WTC11 (cell line): ENCODE results near the gene EIF5A. TPM values are rescaled to one million over a fixed set of nuclear protein-coding genes. Genes with fewer than 3 reads are reported as not detected.

Experiments used
- ATAC-seq: fragments of 200-7000 bp; cut with Tn5 transposase; 2 replicates; pipeline ENCODE4 v1.10.0; 2021; ENCODE audit warnings: mild to moderate bottlenecking, moderate library complexity
- CTCF ChIA-PET: fragments of 300-600 bp; sonication (Branson Sonifier 250); formaldehyde crosslinking; loops from one replicate; lab custom pipeline; 2021; ENCODE audit warnings: antibody characterized with exemption; lab: Charles Lee
- POLR2A ChIA-PET: fragments of 350-600 bp; sonication (Branson Sonifier 250); formaldehyde crosslinking; loops from one replicate; lab custom pipeline; 2021; ENCODE audit warnings: antibody characterized with exemption; lab: Charles Lee
- DNase-seq: peaks from one replicate; pipeline ENCODE4 v3.0.0; 2021; ENCODE audit warnings: low spot score
- H3K27ac Mint-ChIP-seq: 2 replicates; pipeline ENCODE4 v1.8.0; 2021; ENCODE audit warnings: mixed read lengths
- H3K27me3 Mint-ChIP-seq: 2 replicates; pipeline ENCODE4 v1.8.0; 2021; ENCODE audit warnings: low read depth, mild to moderate bottlenecking, moderate library complexity, mixed read lengths
- H3K36me3 Mint-ChIP-seq: 2 replicates; pipeline ENCODE4 v1.8.0; 2021; ENCODE audit warnings: mixed read lengths
- H3K4me1 Mint-ChIP-seq: 2 replicates; pipeline ENCODE4 v1.8.0; 2022; ENCODE audit warnings: mixed read lengths
- H3K4me3 Mint-ChIP-seq: 2 replicates; pipeline ENCODE4 v1.8.0; 2021; ENCODE audit warnings: mild to moderate bottlenecking, moderate library complexity, mixed read lengths
- H3K9me3 Mint-ChIP-seq: 2 replicates; pipeline ENCODE4 v1.8.0; 2021; ENCODE audit warnings: mixed read lengths
- AFF4 ChIP-seq: sonication (generic); formaldehyde crosslinking; IDR thresholded peaks from 2 replicates; pipeline ENCODE4 v1.8.1; 2023; ENCODE audit warnings: mild to moderate bottlenecking, missing genetic modification reagents, borderline replicate concordance
- ATF1 ChIP-seq: sonication (generic); formaldehyde crosslinking; IDR thresholded peaks from 2 replicates; pipeline ENCODE4 v1.8.1; 2023; ENCODE audit warnings: mild to moderate bottlenecking, moderate library complexity, missing genetic modification reagents
- ATF3 ChIP-seq: sonication (generic); formaldehyde crosslinking; conservative IDR thresholded peaks from 2 replicates; pipeline ENCODE4 v1.8.1; 2022; ENCODE audit warnings: mild to moderate bottlenecking, missing genetic modification reagents
- CREB1 ChIP-seq: sonication (generic); formaldehyde crosslinking; IDR thresholded peaks from 2 replicates; pipeline ENCODE4 v1.8.0; 2023; ENCODE audit warnings: mild to moderate bottlenecking, missing genetic modification reagents
- ESRRA ChIP-seq: sonication (generic); formaldehyde crosslinking; IDR thresholded peaks from 2 replicates; pipeline ENCODE4 v1.8.1; 2022; ENCODE audit warnings: mild to moderate bottlenecking, missing genetic modification reagents, borderline replicate concordance
- GRHL2 ChIP-seq: fragments of 250-450 bp; sonication (Bioruptor Pico); IDR thresholded peaks from 2 replicates; pipeline ENCODE4 v1.8.0; 2022; ENCODE audit warnings: mild to moderate bottlenecking, moderate library complexity; ENCODE audit not compliant: insufficient replicate concordance, severe bottlenecking
- GTF2I ChIP-seq: fragments of 250-450 bp; sonication (Bioruptor Pico); conservative IDR thresholded peaks from 2 replicates; pipeline ENCODE4 v1.4.0; 2021; ENCODE audit warnings: mild to moderate bottlenecking
- IRF2 ChIP-seq: sonication (generic); formaldehyde crosslinking; IDR thresholded peaks from 2 replicates; pipeline ENCODE4 v1.8.0; 2022; ENCODE audit warnings: low read depth, missing genetic modification reagents, borderline replicate concordance
- JUN ChIP-seq: sonication (generic); formaldehyde crosslinking; IDR thresholded peaks from 2 replicates; pipeline ENCODE4 v1.8.0; 2023; ENCODE audit warnings: mild to moderate bottlenecking, missing genetic modification reagents
- NFE2L1 ChIP-seq: sonication (generic); formaldehyde crosslinking; IDR thresholded peaks from 2 replicates; pipeline ENCODE4 v1.8.1; 2023; ENCODE audit warnings: missing genetic modification reagents
- NR3C1 ChIP-seq: sonication (generic); formaldehyde crosslinking; conservative IDR thresholded peaks from 2 replicates; pipeline ENCODE4 v1.8.1; 2023; ENCODE audit warnings: low read depth, mild to moderate bottlenecking, missing genetic modification reagents
- PRDM15 ChIP-seq: sonication (generic); formaldehyde crosslinking; IDR thresholded peaks from 2 replicates; pipeline ENCODE4 v1.8.0; 2022; ENCODE audit warnings: missing genetic modification reagents
- SOX15 ChIP-seq: fragments of 250-450 bp; sonication (Bioruptor Pico); IDR thresholded peaks from 2 replicates; pipeline ENCODE4 v1.9.0; 2021; ENCODE audit warnings: mild to moderate bottlenecking
- SP1 ChIP-seq: sonication (generic); formaldehyde crosslinking; conservative IDR thresholded peaks from 2 replicates; pipeline ENCODE4 v1.8.1; 2022; ENCODE audit warnings: missing genetic modification reagents
- TP53 ChIP-seq: sonication (generic); formaldehyde crosslinking; IDR thresholded peaks from 2 replicates; pipeline ENCODE4 v1.8.1; 2023; ENCODE audit warnings: mild to moderate bottlenecking, missing genetic modification reagents
- ZBTB21 ChIP-seq: sonication (generic); formaldehyde crosslinking; IDR thresholded peaks from 2 replicates; pipeline ENCODE4 v1.8.1; 2023; ENCODE audit warnings: mild to moderate bottlenecking, missing genetic modification reagents, borderline replicate concordance
- ZNF121 ChIP-seq: sonication (generic); formaldehyde crosslinking; IDR thresholded peaks from 2 replicates; pipeline ENCODE4 v1.8.0; 2023; ENCODE audit warnings: missing genetic modification reagents
- ZNF138 ChIP-seq: sonication (generic); formaldehyde crosslinking; conservative IDR thresholded peaks from 2 replicates; pipeline ENCODE4 v1.8.1; 2022; ENCODE audit warnings: mild to moderate bottlenecking, moderate library complexity, missing genetic modification reagents
- ZNF263 ChIP-seq: sonication (generic); formaldehyde crosslinking; IDR thresholded peaks from 2 replicates; pipeline ENCODE4 v1.8.1; 2022; ENCODE audit warnings: low read depth, mild to moderate bottlenecking, moderate library complexity, missing genetic modification reagents
- ZNF317 ChIP-seq: sonication (generic); formaldehyde crosslinking; IDR thresholded peaks from 2 replicates; pipeline ENCODE4 v1.8.1; 2023; ENCODE audit warnings: low read depth, mild to moderate bottlenecking, moderate library complexity, missing genetic modification reagents, borderline replicate concordance
- ZNF416 ChIP-seq: fragments of 250-450 bp; sonication (Bioruptor Pico); IDR thresholded peaks from 2 replicates; pipeline ENCODE4 v1.9.0; 2021; ENCODE audit warnings: mild to moderate bottlenecking, inconsistent platforms
- ZNF423 ChIP-seq: fragments of 250-450 bp; sonication (Bioruptor Pico); IDR thresholded peaks from 2 replicates; pipeline ENCODE4 v2.1.2; 2022; ENCODE audit warnings: mild to moderate bottlenecking, moderate library complexity
- ZNF532 ChIP-seq: fragments of 250-450 bp; sonication (Bioruptor Pico); IDR thresholded peaks from 2 replicates; pipeline ENCODE4 v1.9.0; 2021; ENCODE audit warnings: mild to moderate bottlenecking, borderline replicate concordance
- total RNA-seq: library from RNA; stranded (reverse); gene quantifications from 3 replicates; pipeline ENCODE4 v1.2.3, GENCODE V29; 2021

EIF5A gene
- total RNA-seq, 1 experiment from 2014 or later: 1,021 TPM

GRCh38 chr17:7315570-7316235 is 8.3 kb downstream of the EIF5A start:
- no peak; the same call in 1 of the 2 replicates for ATAC-seq
- peaks cover 22% of the 10 kb centered on the region for H3K4me1 Mint-ChIP-seq
- DNase-seq: no peak
- H3K4me3 Mint-ChIP-seq: peak overlapping the region; percentile 75
- TF ChIP-seq ZBTB21 (0 out of 2 replicates have a peak, but pooled peaks have one; percentile 6), JUN (CRISPR knock-in tag) (no peak), ZNF416 (CRISPR knock-in tag) (no peak), PRDM15 (CRISPR knock-in tag) (no peak), TP53 (CRISPR knock-in tag) (0 out of 2 replicates have a peak, but pooled peaks have one; percentile 10), ATF3 (CRISPR knock-in tag) (no peak), AFF4 (CRISPR knock-in tag) (no peak)
- POLR2A ChIA-PET: interaction anchor here (0.6 to 3.9 kb wide), 3 partner anchors 14 to 128 kb away, joined by 4 to 21 read pairs (median 5); partner anchors contain the start of genes ACAP1 and NEURL4
- CTCF ChIA-PET: interaction anchor here (0.8 to 3.3 kb wide), 5 partner anchors 14 to 245 kb away, joined by 3 to 19 read pairs (median 6); partner anchors contain the start of gene NEURL4
- no peaks in the 10 kb centered on the region for H3K27me3 Mint-ChIP-seq
- H3K27ac Mint-ChIP-seq: peak overlapping the region; percentile 57
- H3K36me3 Mint-ChIP-seq: peaks cover 47% of the 10 kb centered on the region
- H3K9me3 Mint-ChIP-seq: no peaks in the 10 kb centered on the region

GRCh38 chr17:7317161-7317803 is 9.9 kb downstream of the EIF5A start:
- Mint-ChIP-seq H3K4me1 (peaks cover 16% of the 10 kb centered on the region), H3K36me3 (peaks cover 47% of the 10 kb centered on the region), H3K27ac (no peak overlapping the region; the same call in 1 of the 2 replicates), H3K9me3 (no peaks in the 10 kb centered on the region), H3K4me3 (no peak overlapping the region), H3K27me3 (no peaks in the 10 kb centered on the region)
- ChIA-PET CTCF (no interaction called here), POLR2A (interaction anchor here (1.1 kb wide), 1 partner anchor 37 kb away, joined by 4 read pairs; no protein-coding TSS in a partner anchor)
- ATAC-seq: no peak
- DNase-seq: no peak
- TF ChIP-seq GRHL2 (CRISPR knock-in tag) (no peak), ZNF423 (no peak), ESRRA (CRISPR knock-in tag) (no peak), ZNF263 (CRISPR knock-in tag) (no peak), GTF2I (CRISPR knock-in tag) (no peak), ZNF317 (no peak), ZNF138 (CRISPR knock-in tag) (no peak), CREB1 (CRISPR knock-in tag) (no peak), ZNF532 (CRISPR knock-in tag) (no peak), ZNF121 (CRISPR knock-in tag) (no peak), NFE2L1 (CRISPR knock-in tag) (no peak), IRF2 (CRISPR knock-in tag) (no peak), SP1 (CRISPR knock-in tag) (no peak), SOX15 (CRISPR knock-in tag) (no peak), ZNF416 (CRISPR knock-in tag) (no peak), ATF1 (CRISPR knock-in tag) (no peak), NR3C1 (CRISPR knock-in tag) (no peak)
